Endothelial cell of umbilical vein (primary cell): ENCODE measurements around the gene NCOA3. TPM values are rescaled to one million over a fixed set of nuclear protein-coding genes. Genes with fewer than 3 reads are reported as not detected.

Source experiments
- BruUV-seq: library from RNA; stranded (reverse); fragments of 400-500 nt; replicated peaks from 2 replicates; lab custom pipeline; 2021; lab: Mats Ljungman, UMichigan
- CTCF ChIA-PET: fragments of 300-600, 350-600 bp; sonication (Branson Sonifier 250); formaldehyde crosslinking; loops from one replicate; lab custom pipeline; 2021; ENCODE audit warnings: antibody characterized with exemption, inconsistent platforms; lab: Charles Lee
- POLR2A ChIA-PET: fragments of 300-600, 350-600 bp; sonication (Branson Sonifier 250); formaldehyde crosslinking; loops from one replicate; lab custom pipeline; 2021; ENCODE audit warnings: antibody characterized with exemption, inconsistent platforms; lab: Charles Lee
- DNase-seq: peaks from one replicate; pipeline ENCODE4 v3.0.0-alpha.2; 2011; ENCODE audit warnings: low read depth, low spot score
- FAIRE-seq: peaks from 2 replicates; lab custom pipeline; 2011; peaks lifted over from hg19 to GRCh38; lab: Jason Lieb, UNC
- H2AFZ ChIP-seq: 2 replicates; pipeline ENCODE4 v1.6.0; 2012; ENCODE audit warnings: low read depth, low read length, control low read depth, inconsistent platforms
- H3K27ac ChIP-seq: 2 replicates; pipeline ENCODE4 v1.5.1; 2011; ENCODE audit warnings: low read depth, mild to moderate bottlenecking, control low read depth, low read length, moderate library complexity; ENCODE audit not compliant: insufficient read depth
- H3K27me3 ChIP-seq, 2 experiments: 2 replicates each; pipeline versions ENCODE4 v1.6.0 to v1.6.1; 2011; ENCODE audit warnings: low read length in 2 of 2, mixed read lengths in 1 of 2; ENCODE audit not compliant: control insufficient read depth in 2 of 2, insufficient read depth in 2 of 2
- H3K36me3 ChIP-seq, 2 experiments: 2 replicates in 1 of 2; 3 replicates in 1 of 2; pipeline ENCODE4 v1.5.1; 2011; ENCODE audit warnings: low read length in 2 of 2, mild to moderate bottlenecking in 1 of 2, moderate library complexity in 1 of 2; ENCODE audit not compliant: control insufficient read depth in 2 of 2, insufficient read depth in 2 of 2; ENCODE audit errors: extremely low read depth in 1 of 2
- H3K4me1 ChIP-seq: 3 replicates; pipeline ENCODE4 v1.5.1; 2011; ENCODE audit warnings: mild to moderate bottlenecking, low read length; ENCODE audit not compliant: control insufficient read depth, insufficient read depth; ENCODE audit errors: extremely low read depth
- H3K4me2 ChIP-seq: 2 replicates; pipeline ENCODE4 v1.6.1; 2011; ENCODE audit warnings: low read length, control low read depth, mixed read lengths; ENCODE audit not compliant: insufficient read depth
- H3K4me3 ChIP-seq, 3 experiments: fragments of 200-600 bp in 1 of 3; sonication (generic), shearing (Covaris generic) in 1 of 3; replicated peaks in 1 of 3; 2 replicates each; pipeline ENCODE4 v1.5.1; 2011 to 2016; ENCODE audit warnings: control low read depth in 3 of 3, low read length in 3 of 3, mild to moderate bottlenecking in 2 of 3, inconsistent platforms in 1 of 3, low read depth in 1 of 3, moderate library complexity in 1 of 3; ENCODE audit not compliant: insufficient read depth in 1 of 3
- H3K79me2 ChIP-seq: 2 replicates; pipeline ENCODE4 v1.6.0; 2012; ENCODE audit warnings: low read length, inconsistent platforms; ENCODE audit not compliant: control insufficient read depth, insufficient read depth
- H3K9ac ChIP-seq: replicated peaks from 2 replicates; pipeline ENCODE3; 2011; ENCODE audit warnings: low read length, control low read depth; ENCODE audit not compliant: insufficient read depth; ENCODE audit errors: extremely low read depth
- H3K9me1 ChIP-seq: replicated peaks from 3 replicates; pipeline ENCODE4 v1.6.0; 2011; ENCODE audit warnings: mild to moderate bottlenecking, low read length; ENCODE audit not compliant: control insufficient read depth, insufficient read depth; ENCODE audit errors: extremely low read depth
- H3K9me3 ChIP-seq: replicated peaks from 2 replicates; pipeline ENCODE4 v1.5.1; 2012; ENCODE audit warnings: low read length, inconsistent platforms; ENCODE audit not compliant: control insufficient read depth, insufficient read depth
- H4K20me1 ChIP-seq: replicated peaks from 2 replicates; pipeline ENCODE3; 2011; ENCODE audit warnings: mild to moderate bottlenecking, low read length; ENCODE audit not compliant: control insufficient read depth, insufficient read depth; ENCODE audit errors: extremely low read depth
- EZH2 ChIP-seq: IDR thresholded peaks from 2 replicates; pipeline ENCODE4 v1.6.1; 2012; ENCODE audit warnings: borderline replicate concordance, low read depth, mild to moderate bottlenecking, moderate library complexity, low read length, inconsistent platforms; ENCODE audit not compliant: severe bottlenecking
- FOS ChIP-seq: IDR thresholded peaks from 2 replicates; pipeline ENCODE4 v1.6.1; 2011; ENCODE audit warnings: mild to moderate bottlenecking, low read length, moderate library complexity, borderline replicate concordance; ENCODE audit not compliant: insufficient read depth
- GATA2 ChIP-seq: IDR thresholded peaks from 2 replicates; pipeline ENCODE4 v1.7.0; 2011; ENCODE audit warnings: low read depth, mild to moderate bottlenecking, moderate library complexity, mixed read lengths, low read length; ENCODE audit not compliant: insufficient read length, insufficient read depth
- JUN ChIP-seq: IDR thresholded peaks from 2 replicates; pipeline ENCODE4 v1.6.1; 2011; ENCODE audit warnings: borderline replicate concordance, low read depth; ENCODE audit not compliant: insufficient read length, insufficient read depth
- MYC ChIP-seq: IDR thresholded peaks from one replicate; pipeline ENCODE4 v1.6.1; 2011; ENCODE audit warnings: mild to moderate bottlenecking, low read depth, low read length
- POLR2A ChIP-seq: IDR thresholded peaks from 2 replicates; pipeline ENCODE4 v1.6.1; 2012; ENCODE audit warnings: low read depth, mild to moderate bottlenecking, control low read depth, low read length
- POLR2AphosphoS5 ChIP-seq: IDR thresholded peaks from 2 replicates; pipeline ENCODE4 v1.6.1; 2012; ENCODE audit warnings: low read depth, mild to moderate bottlenecking, control low read depth, low read length, moderate library complexity; ENCODE audit not compliant: insufficient read depth
- dilution Hi-C: fragments of 300-500 bp; cut with MboI; formaldehyde crosslinking; loops from one replicate; pipeline ENCODE4 v1.15.0; 2019; ENCODE audit warnings: low sequenced_read_pairs; ENCODE audit not compliant: extremely low pct_ligation_motif_present
- intact Hi-C: fragments of 100-400 bp; cut with micrococcal nuclease; formaldehyde crosslinking; loops from one replicate; pipeline ENCODE4 v1.10.0; 2022
- polyA plus RNA-seq, 4 experiments: library from polyadenylated mRNA; depleted of rRNA in 3 of 4; stranded (reverse) in 3 of 4; unstranded in 1 of 4; fragments of >200 nt; gene quantifications; 2 replicates each; pipeline versions ENCODE4 v1.2.1 to v1.2.3, GENCODE V29; 2011 to 2012; ENCODE audit warnings: missing spikeins in 1 of 4
- total RNA-seq: library from RNA; stranded (reverse); gene quantifications from 2 replicates; pipeline ENCODE4 v1.2.3, GENCODE V29; 2021
- TF ChIP-seq, protein P1 (sequence below): IDR thresholded peaks from 2 replicates; pipeline ENCODE4 v1.6.1; 2011; ENCODE audit not compliant: insufficient read depth, insufficient read length
- TF ChIP-seq, protein P2 (sequence below), 2 donors: IDR thresholded peaks; 1 replicate in 1 of 2; 2 replicates in 1 of 2; pipeline ENCODE4 v1.5.1; 2011; ENCODE audit warnings: low read length in 2 of 2, mild to moderate bottlenecking in 2 of 2, moderate library complexity in 2 of 2, control low read depth in 1 of 2, inconsistent platforms in 1 of 2, low read depth in 1 of 2; ENCODE audit not compliant: insufficient read depth in 1 of 2; ENCODE audit errors: extremely low read depth in 1 of 2

Gene NCOA3
- total and polyA plus RNA-seq, 2 donors (not counting 3 experiments of a cell fraction or from before 2014, with no cell fraction given): 12.0 to 35.6 TPM

DNA sequence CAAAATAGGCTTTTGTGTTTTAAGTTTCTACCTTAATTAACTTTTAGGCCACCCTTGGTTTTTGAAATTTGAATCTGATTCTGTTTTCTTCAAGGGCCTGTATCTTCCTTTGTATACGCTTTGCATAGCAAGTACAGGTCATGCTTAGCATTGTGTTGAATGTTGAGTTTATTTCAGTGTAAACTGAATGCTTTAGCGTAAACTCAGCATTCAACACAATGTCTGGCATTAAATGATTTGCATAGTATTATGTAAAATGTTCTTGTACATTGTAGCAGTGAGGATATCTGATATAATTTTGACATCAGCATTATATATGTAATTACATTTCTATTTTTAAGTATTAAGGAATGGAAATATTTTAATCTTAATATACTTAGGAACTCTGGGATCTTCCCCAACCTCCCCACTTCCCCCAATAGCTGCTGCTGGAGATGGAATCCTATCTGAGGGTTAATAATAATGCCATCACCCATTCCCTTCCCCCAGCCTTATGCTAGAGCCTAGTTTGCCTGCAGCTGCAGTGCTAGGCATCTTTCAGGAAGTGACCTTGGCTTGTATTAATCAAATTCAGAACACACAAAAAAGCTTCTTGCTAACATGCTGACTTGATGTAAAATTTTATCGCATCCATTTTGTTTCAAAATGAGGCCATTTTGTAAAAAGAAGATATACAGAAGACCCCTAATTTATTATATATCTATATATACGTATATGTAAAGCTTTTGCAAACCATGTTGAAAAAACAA lies 73.1 kb downstream of the NCOA3 start:
- Histone ChIP-seq H3K4me1 (peaks cover 60% of the 10 kb centered on the region), H3K4me3 (no peak overlapping the region), H3K79me2 (peaks cover 51% of the 10 kb centered on the region), H3K27ac (no peak overlapping the region), H3K4me2 (peak overlapping the region; percentile 82), H3K27me3 (no peaks in the 10 kb centered on the region), H3K36me3 (no peaks in the 10 kb centered on the region), H3K9ac (peak overlapping the region; percentile 8), H2AFZ (no peak overlapping the region), H3K9me1 (no peaks in the 10 kb centered on the region), H3K9me3 (no peaks in the 10 kb centered on the region), H4K20me1 (no peaks in the 10 kb centered on the region)
- FAIRE-seq (peak; percentile 81), DNase-seq (peak; percentile 69)
- ChIA-PET POLR2A (no interaction called here), CTCF (interaction anchor here (0.8 to 1.1 kb wide), 4 partner anchors 46 to 379 kb away, joined by 3 to 8 read pairs (median 5); partner anchors contain the start of gene NCOA3)
- dilution Hi-C loops: no loop called here
- BruUV-seq: no TSS peak
- intact Hi-C loops: no loop called here
- TF ChIP-seq, protein P1, sequence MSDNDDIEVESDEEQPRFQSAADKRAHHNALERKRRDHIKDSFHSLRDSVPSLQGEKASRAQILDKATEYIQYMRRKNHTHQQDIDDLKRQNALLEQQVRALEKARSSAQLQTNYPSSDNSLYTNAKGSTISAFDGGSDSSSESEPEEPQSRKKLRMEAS: no peak
- TF ChIP-seq POLR2A (no peak), GATA2 (peak; percentile 10), JUN (no peak), POLR2AphosphoS5 (peak; percentile 43), FOS (no peak), EZH2 (no peak), MYC (no peak)
- TF ChIP-seq, protein P2, sequence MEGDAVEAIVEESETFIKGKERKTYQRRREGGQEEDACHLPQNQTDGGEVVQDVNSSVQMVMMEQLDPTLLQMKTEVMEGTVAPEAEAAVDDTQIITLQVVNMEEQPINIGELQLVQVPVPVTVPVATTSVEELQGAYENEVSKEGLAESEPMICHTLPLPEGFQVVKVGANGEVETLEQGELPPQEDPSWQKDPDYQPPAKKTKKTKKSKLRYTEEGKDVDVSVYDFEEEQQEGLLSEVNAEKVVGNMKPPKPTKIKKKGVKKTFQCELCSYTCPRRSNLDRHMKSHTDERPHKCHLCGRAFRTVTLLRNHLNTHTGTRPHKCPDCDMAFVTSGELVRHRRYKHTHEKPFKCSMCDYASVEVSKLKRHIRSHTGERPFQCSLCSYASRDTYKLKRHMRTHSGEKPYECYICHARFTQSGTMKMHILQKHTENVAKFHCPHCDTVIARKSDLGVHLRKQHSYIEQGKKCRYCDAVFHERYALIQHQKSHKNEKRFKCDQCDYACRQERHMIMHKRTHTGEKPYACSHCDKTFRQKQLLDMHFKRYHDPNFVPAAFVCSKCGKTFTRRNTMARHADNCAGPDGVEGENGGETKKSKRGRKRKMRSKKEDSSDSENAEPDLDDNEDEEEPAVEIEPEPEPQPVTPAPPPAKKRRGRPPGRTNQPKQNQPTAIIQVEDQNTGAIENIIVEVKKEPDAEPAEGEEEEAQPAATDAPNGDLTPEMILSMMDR (IDR thresholded peaks at IDR 0.05; ENCODE audit: extremely low read depth in 1 of 2, insufficient read depth in 1 of 2, low read depth in 1 of 2, low read length in 2 of 2): no peak
